T-helper 22 cell (primary cell): ENCODE data around the gene CACNA1S.

ENCODE experiments used
- DNase-seq: peaks from one replicate; pipeline ENCODE4 v3.0.0-alpha.2; 2020; ENCODE audit warnings: low read depth

The CACNA1S gene

DNA sequence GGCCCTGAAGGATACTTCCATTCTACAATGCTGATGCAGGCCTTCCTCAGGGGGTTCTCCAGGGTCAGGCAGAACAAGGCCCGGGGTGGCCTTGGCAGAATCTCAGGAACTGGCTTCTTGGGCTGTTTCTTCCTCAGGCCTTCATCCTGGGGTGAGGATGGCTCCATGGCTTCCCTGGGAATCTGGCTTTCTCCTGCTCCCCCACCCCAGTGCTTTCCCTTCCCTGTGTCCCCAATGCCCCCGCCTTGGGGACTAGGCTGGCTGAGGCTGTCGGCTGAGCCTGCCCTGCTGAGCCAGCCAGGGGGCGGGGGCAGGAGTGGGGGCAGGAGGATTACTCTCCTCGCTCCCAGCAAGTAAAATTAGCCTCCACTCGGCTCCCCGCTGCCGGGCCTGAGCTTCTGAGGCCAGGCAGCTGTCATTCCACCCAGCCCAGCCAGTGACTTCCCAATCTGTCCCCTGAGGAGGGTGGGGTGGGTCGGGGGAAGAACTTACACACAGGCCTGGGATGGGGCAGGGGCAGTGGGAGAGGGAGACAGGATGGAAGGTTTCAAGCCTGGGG, at the start of gene CACNA1S:
Gene CACNA1S, minus strand, starts transcription at position 254 of the 559 bp plus-strand sequence. Its CDS starts 87 bp downstream, at position 167.
- DNase-seq, result no peak

DNA sequence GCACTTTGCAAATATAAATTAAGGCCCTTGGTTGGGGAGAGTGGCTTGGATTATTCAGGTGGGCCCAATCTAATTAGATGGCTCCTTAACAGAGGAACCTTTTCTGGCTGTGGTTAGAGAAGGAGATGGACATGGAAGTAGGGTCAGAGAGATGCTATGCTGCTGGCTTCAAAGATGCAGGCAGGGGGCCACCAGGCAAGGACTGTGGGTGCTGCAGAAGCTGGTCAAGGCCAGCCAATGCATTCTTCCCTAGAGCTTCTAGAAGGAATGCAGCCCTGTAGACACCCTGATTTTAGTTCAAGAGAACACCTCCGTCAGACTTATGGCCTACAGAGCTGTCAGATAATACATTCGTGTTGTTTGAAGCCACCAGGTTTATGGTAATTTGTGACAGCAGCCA, 45.7 kb upstream of the CACNA1S start:
- no peak for DNase-seq

GRCh38 chr1:201156819-201157218, 44.6 kb upstream of the CACNA1S start:
- DNase-seq, result no peak

- DNase-seq, result no peak
Observed at GRCh38 chr1:201156346-201156745, 44.1 kb upstream of the CACNA1S start.

- DNase-seq, result no peak
Observed at GRCh38 chr1:201155354-201155753, 43.1 kb upstream of the CACNA1S start.

GRCh38 chr1:201154389-201155165, 42.4 kb upstream of the CACNA1S start, which contains the start of gene TMEM9:
TSS of gene TMEM9 (minus strand) at chr1:201154474. CDS start at chr1:201153923, 551 bp downstream.
- peak; percentile 92 for DNase-seq

DNA sequence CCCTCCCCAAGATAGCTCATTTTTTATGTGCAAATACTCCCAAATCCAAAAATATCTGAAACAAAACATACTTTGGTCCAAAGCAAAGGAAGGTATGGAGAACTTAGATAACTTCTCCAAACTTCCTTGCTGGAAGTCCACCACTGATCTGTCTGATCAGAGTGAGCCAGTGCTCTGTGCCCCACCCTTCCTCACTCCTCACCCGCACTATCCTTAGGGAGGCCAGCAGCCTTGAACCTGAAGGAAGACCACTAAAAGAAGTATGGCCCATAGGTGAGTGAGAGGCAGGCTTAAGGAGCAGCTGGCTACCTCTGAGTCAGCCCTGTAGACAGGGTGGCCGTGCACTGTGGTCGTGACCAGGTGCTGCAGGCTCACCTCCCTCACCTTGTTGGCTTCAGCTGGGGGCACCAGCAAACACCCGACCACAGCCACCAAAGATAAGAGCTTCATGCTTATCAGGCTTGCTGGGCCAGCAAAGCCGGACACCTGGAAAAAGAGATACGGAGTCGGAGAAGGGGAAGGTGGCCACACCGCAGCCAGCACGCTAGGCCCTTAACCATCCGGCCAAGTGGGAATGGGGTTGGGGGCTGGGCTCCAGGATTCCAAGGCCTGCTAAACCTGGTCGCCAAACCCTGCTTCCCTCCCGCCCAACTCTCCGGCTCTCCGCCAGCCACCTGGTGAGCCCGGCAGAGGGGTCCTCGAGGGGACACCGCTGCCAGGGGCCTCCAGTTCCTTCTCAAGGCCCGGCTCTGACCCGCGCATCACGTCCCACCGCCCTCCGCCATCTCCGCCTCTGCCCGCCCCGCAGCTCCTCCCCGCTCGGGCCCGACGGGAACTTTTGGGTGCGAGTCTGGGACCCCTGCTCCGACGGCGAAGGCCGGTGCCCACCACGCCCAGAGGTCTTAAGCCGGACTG, 41.5 kb upstream of the CACNA1S start:
- DNase-seq, result no peak

DNA sequence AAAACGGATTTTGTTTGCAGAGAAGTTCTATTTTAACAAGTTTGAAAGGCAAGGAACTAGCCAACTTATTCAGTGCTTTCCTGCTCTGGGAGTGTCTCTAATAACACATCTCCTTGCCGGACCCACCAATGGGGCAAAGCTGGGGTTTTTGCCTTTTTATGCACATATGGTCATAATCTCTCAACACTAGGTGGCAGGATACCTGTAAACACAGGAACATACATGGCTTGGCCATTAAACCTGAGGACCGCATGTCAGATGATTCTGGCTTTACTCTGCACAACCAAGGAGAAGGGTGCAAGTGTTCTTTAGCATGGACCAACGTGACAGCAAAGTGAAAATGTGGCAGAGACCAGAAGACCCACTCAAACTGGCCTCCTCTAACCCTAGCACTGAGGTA, 37.2 kb upstream of the CACNA1S start:
- no peak for DNase-seq

- no peak for DNase-seq
Observed at GRCh38 chr1:201147396-201148015, 35.3 kb upstream of the CACNA1S start.

- no peak for DNase-seq
Observed at GRCh38 chr1:201146626-201147390, 34.6 kb upstream of the CACNA1S start.

GRCh38 chr1:201145816-201146215, 33.6 kb upstream of the CACNA1S start:
- no peak for DNase-seq

GRCh38 chr1:201145132-201145531, 32.9 kb upstream of the CACNA1S start:
- no peak for DNase-seq

GRCh38 chr1:201144701-201145100, 32.5 kb upstream of the CACNA1S start:
- no peak for DNase-seq

- no peak for DNase-seq
Observed at GRCh38 chr1:201143726-201144635, 31.8 kb upstream of the CACNA1S start.

GRCh38 chr1:201142849-201143725, 30.9 kb upstream of the CACNA1S start:
- no peak for DNase-seq

DNA sequence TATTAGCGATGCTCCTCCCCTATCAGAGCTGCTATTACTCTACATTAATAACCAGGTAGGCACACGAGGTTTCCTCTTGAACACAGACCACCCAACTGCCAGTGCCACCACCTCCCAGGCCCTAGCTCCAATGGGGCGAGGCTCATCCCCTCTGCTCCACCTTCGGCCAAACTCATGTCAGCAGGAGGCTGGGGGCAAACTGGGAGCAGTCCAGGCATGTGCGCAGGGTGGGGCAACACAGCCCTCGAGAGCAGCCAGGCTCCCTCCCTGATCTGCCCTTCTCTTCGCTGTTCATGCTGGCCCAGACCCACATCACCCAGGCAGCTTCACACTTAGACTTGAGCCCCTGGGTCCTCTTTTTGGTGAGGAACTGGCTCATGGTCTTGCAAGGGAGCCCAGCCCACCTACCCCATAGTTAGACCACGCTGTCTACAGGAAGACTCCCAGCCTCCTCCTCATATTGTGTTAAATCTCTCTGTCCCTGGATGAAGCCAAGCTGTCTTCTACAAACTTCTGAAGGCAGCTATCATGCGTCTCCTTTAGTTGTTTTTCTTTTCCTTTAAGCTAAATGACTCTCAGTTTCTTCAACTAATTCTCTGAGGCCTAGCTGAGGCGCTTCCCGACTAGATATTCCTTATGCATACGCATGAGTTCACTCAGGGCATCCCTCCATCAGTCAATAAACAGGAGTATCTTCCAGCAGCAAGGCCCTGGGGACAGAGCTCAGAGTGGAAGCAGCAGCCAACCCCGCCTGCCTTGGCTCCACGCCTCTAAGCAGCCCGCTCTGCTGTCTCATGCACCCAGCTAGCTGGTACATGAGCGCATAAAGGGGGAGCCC, 30.0 kb upstream of the CACNA1S start:
- DNase-seq, result no peak

GRCh38 chr1:201141418-201141817, 29.2 kb upstream of the CACNA1S start:
- no peak for DNase-seq

DNA sequence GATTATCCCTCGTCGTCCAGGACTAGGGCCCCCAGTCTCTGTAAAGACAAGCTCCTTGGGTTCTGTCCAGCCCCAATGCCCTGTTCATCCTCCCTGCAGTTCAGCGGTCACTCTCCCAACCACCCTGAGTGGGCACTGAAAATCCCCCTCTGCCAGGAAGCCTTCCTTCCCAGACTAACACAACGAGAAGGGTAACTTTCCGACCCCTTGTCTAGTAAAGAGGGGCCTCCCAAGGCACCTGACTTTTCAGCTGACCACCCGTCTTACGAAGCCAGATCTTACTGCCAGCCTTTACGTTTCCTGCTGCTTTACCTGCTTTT, 28.7 kb upstream of the CACNA1S start:
- no peak for DNase-seq
